ENCODE results near the gene ELFN2.

ELFN2 gene

GRCh38 chr22:37386441-37386840, 40.8 kb downstream of the ELFN2 start:
- DNase-seq (ENCODE audit: low read depth in 2 of 2): no peak

GRCh38 chr22:37384691-37385090, 42.6 kb downstream of the ELFN2 start:
- no peak for DNase-seq (ENCODE audit: low read depth in 2 of 2)

GRCh38 chr22:37383341-37383740, 43.9 kb downstream of the ELFN2 start:
- DNase-seq (ENCODE audit: low read depth in 2 of 2): no peak

GRCh38 chr22:37381489-37381888, 45.8 kb downstream of the ELFN2 start:
- no peak for DNase-seq (ENCODE audit: low read depth in 2 of 2)

- DNase-seq (ENCODE audit: low read depth in 2 of 2): no peak
Observed at GRCh38 chr22:37379722-37380121, 47.6 kb downstream of the ELFN2 start.

GRCh38 chr22:37379085-37379484, 48.2 kb downstream of the ELFN2 start:
- DNase-seq (ENCODE audit: low read depth in 2 of 2): no peak

GRCh38 chr22:37378642-37379058, 48.6 kb downstream of the ELFN2 start:
- DNase-seq (ENCODE audit: low read depth in 2 of 2): no peak

- DNase-seq (ENCODE audit: low read depth in 2 of 2): no peak
Observed at GRCh38 chr22:37377927-37378326, 49.4 kb downstream of the ELFN2 start.

- DNase-seq (ENCODE audit: low read depth in 2 of 2): no peak
Observed at GRCh38 chr22:37377138-37377537, 50.1 kb downstream of the ELFN2 start.

- DNase-seq (ENCODE audit: low read depth in 2 of 2): no peak
Observed at GRCh38 chr22:37376643-37377042, 50.6 kb downstream of the ELFN2 start.

GRCh38 chr22:37375801-37376200, 51.5 kb downstream of the ELFN2 start:
- no peak for DNase-seq (ENCODE audit: low read depth in 2 of 2)

- no peak for DNase-seq (ENCODE audit: low read depth in 2 of 2)
Observed at GRCh38 chr22:37374571-37374970, 52.7 kb downstream of the ELFN2 start.

GRCh38 chr22:37373451-37373850, 53.8 kb downstream of the ELFN2 start:
- DNase-seq (ENCODE audit: low read depth in 2 of 2): no peak

GRCh38 chr22:37371911-37372310, 55.4 kb downstream of the ELFN2 start:
- DNase-seq (ENCODE audit: low read depth in 2 of 2): no peak

GRCh38 chr22:37371491-37371890, 55.8 kb downstream of the ELFN2 start:
- DNase-seq (ENCODE audit: low read depth in 2 of 2): no peak

GRCh38 chr22:37370306-37370979, 56.8 kb downstream of the ELFN2 start:
- no peak for DNase-seq (ENCODE audit: low read depth in 2 of 2)

GRCh38 chr22:37369483-37369882, 57.8 kb downstream of the ELFN2 start:
- no peak for DNase-seq (ENCODE audit: low read depth in 2 of 2)

- DNase-seq (ENCODE audit: low read depth in 2 of 2): no peak
Observed at GRCh38 chr22:37368058-37368457, 59.2 kb downstream of the ELFN2 start.

- no peak for DNase-seq (ENCODE audit: low read depth in 2 of 2)
Observed at GRCh38 chr22:37366601-37367000, 60.7 kb downstream of the ELFN2 start.

GRCh38 chr22:37365950-37366349, 61.3 kb downstream of the ELFN2 start:
- DNase-seq (ENCODE audit: low read depth in 2 of 2): no peak

- no peak for DNase-seq (ENCODE audit: low read depth in 2 of 2)
Observed at GRCh38 chr22:37363261-37363992, 63.9 kb downstream of the ELFN2 start.

- DNase-seq (ENCODE audit: low read depth in 2 of 2): no peak
Observed at GRCh38 chr22:37362621-37363020, 64.7 kb downstream of the ELFN2 start.

- no peak for DNase-seq (ENCODE audit: low read depth in 2 of 2)
Observed at GRCh38 chr22:37358917-37359316, 68.4 kb downstream of the ELFN2 start.
